HEK293 (cell line): ENCODE data around the gene EXOC3.

ENCODE experiments used
- BCL11B ChIP-seq: fragments of 450-650 bp; formaldehyde crosslinking; IDR thresholded peaks from 2 replicates; pipeline ENCODE4 v1.5.1; 2016; ENCODE audit warnings: low read depth, missing biosample characterization, missing genetic modification characterization
- HOXC10 ChIP-seq: sonication (generic); formaldehyde crosslinking; IDR thresholded peaks from 2 replicates; pipeline ENCODE4 v1.8.1; 2023; ENCODE audit warnings: mild to moderate bottlenecking, missing genetic modification reagents
- MZF1 ChIP-seq: fragments of 450-650 bp; formaldehyde crosslinking; IDR thresholded peaks from 2 replicates; pipeline ENCODE4 v1.5.1; 2017; ENCODE audit warnings: missing biosample characterization, missing genetic modification characterization, borderline replicate concordance
- PRDM1 ChIP-seq: fragments of 450-650 bp; formaldehyde crosslinking; IDR thresholded peaks from 2 replicates; pipeline ENCODE4; 2016; ENCODE audit warnings: missing biosample characterization, missing genetic modification characterization
- RBAK ChIP-seq: fragments of 450-650 bp; formaldehyde crosslinking; IDR thresholded peaks from 2 replicates; pipeline ENCODE4 v1.5.1; 2016; ENCODE audit warnings: missing biosample characterization, missing genetic modification characterization
- REPIN1 ChIP-seq: fragments of 450-650 bp; formaldehyde crosslinking; IDR thresholded peaks from 2 replicates; pipeline ENCODE4 v1.5.1; 2017; ENCODE audit warnings: missing biosample characterization, missing genetic modification characterization, low read depth
- SCRT2 ChIP-seq: fragments of 450-650 bp; formaldehyde crosslinking; IDR thresholded peaks from 2 replicates; pipeline ENCODE4 v1.5.1; 2016; ENCODE audit warnings: missing biosample characterization, missing genetic modification characterization
- WT1 ChIP-seq: fragments of 450-650 bp; formaldehyde crosslinking; IDR thresholded peaks from 2 replicates; pipeline ENCODE4 v1.5.1; 2016; ENCODE audit warnings: missing biosample characterization, missing genetic modification characterization
- YY2 ChIP-seq: fragments of 450-650 bp; formaldehyde crosslinking; IDR thresholded peaks from 2 replicates; pipeline ENCODE4 v1.5.1; 2016; ENCODE audit warnings: missing biosample characterization, missing genetic modification characterization
- ZEB2 ChIP-seq: fragments of 450-650 bp; formaldehyde crosslinking; IDR thresholded peaks from 2 replicates; pipeline ENCODE4 v1.5.1; 2016; ENCODE audit warnings: missing biosample characterization, missing genetic modification characterization
- ZFHX2 ChIP-seq: fragments of 450-650 bp; formaldehyde crosslinking; conservative IDR thresholded peaks from 2 replicates; pipeline ENCODE4 v1.5.1; 2016; ENCODE audit warnings: missing biosample characterization, missing genetic modification characterization
- ZNF112 ChIP-seq: fragments of 450-650 bp; formaldehyde crosslinking; IDR thresholded peaks from 2 replicates; pipeline ENCODE4 v1.5.0; 2017; ENCODE audit warnings: missing biosample characterization, missing genetic modification characterization
- ZNF133 ChIP-seq: fragments of 450-650 bp; formaldehyde crosslinking; IDR thresholded peaks from 2 replicates; pipeline ENCODE4 v1.5.1; 2016; ENCODE audit warnings: missing biosample characterization, missing genetic modification characterization
- ZNF341 ChIP-seq: fragments of 450-650 bp; formaldehyde crosslinking; IDR thresholded peaks from 2 replicates; pipeline ENCODE4; 2016; ENCODE audit warnings: low read depth, missing biosample characterization, missing genetic modification characterization
- ZNF473 ChIP-seq: fragments of 450-650 bp; formaldehyde crosslinking; IDR thresholded peaks from 2 replicates; pipeline ENCODE4 v1.5.1; 2017; ENCODE audit warnings: missing biosample characterization, missing genetic modification characterization
- ZNF514 ChIP-seq: fragments of 450-650 bp; formaldehyde crosslinking; IDR thresholded peaks from 2 replicates; pipeline ENCODE4 v1.5.1; 2016; ENCODE audit warnings: missing biosample characterization, missing genetic modification characterization
- ZNF529 ChIP-seq: fragments of 450-650 bp; formaldehyde crosslinking; IDR thresholded peaks from 2 replicates; pipeline ENCODE4 v1.5.1; 2017; ENCODE audit warnings: missing genetic modification characterization, missing biosample characterization; ENCODE audit not compliant: insufficient replicate concordance
- ZNF555 ChIP-seq: fragments of 450-650 bp; formaldehyde crosslinking; conservative IDR thresholded peaks from 2 replicates; pipeline ENCODE4 v1.5.1; 2017; ENCODE audit warnings: missing biosample characterization, mild to moderate bottlenecking, missing genetic modification characterization, inconsistent platforms
- ZNF558 ChIP-seq: fragments of 450-650 bp; formaldehyde crosslinking; IDR thresholded peaks from 2 replicates; pipeline ENCODE4 v1.5.1; 2016; ENCODE audit warnings: missing biosample characterization, missing genetic modification characterization
- ZNF571 ChIP-seq: fragments of 450-650 bp; formaldehyde crosslinking; IDR thresholded peaks from 2 replicates; pipeline ENCODE4 v1.5.0; 2017; ENCODE audit warnings: missing biosample characterization, missing genetic modification characterization
- ZNF623 ChIP-seq: fragments of 450-650 bp; formaldehyde crosslinking; IDR thresholded peaks from 2 replicates; pipeline ENCODE4 v1.5.1; 2016; ENCODE audit warnings: missing biosample characterization, missing genetic modification characterization
- ZNF837 ChIP-seq: fragments of 450-650 bp; formaldehyde crosslinking; IDR thresholded peaks from 2 replicates; pipeline ENCODE4 v1.5.1; 2016; ENCODE audit warnings: missing biosample characterization, missing genetic modification characterization
- ZSCAN16 ChIP-seq: fragments of 450-650 bp; formaldehyde crosslinking; IDR thresholded peaks from 2 replicates; pipeline ENCODE4 v1.5.1; 2016; ENCODE audit warnings: missing biosample characterization, missing genetic modification characterization
- TF ChIP-seq, protein P1 (sequence below): fragments of 450-650 bp; formaldehyde crosslinking; conservative IDR thresholded peaks from 2 replicates; pipeline ENCODE4 v1.5.1; 2016; ENCODE audit warnings: low read depth, missing biosample characterization, missing genetic modification characterization
- TF ChIP-seq, protein P2 (sequence below): fragments of 450-650 bp; formaldehyde crosslinking; IDR thresholded peaks from 2 replicates; pipeline ENCODE4 v1.5.1; 2016; ENCODE audit warnings: missing biosample characterization, missing genetic modification characterization
- TF ChIP-seq, protein P3 (sequence below): fragments of 450-650 bp; formaldehyde crosslinking; IDR thresholded peaks from 2 replicates; pipeline ENCODE4 v1.5.1; 2017; ENCODE audit warnings: missing biosample characterization, missing genetic modification characterization
- TF ChIP-seq, protein P4 (sequence below): fragments of 450-650 bp; formaldehyde crosslinking; IDR thresholded peaks from 2 replicates; pipeline ENCODE4 v1.5.1; 2016; ENCODE audit warnings: missing biosample characterization, missing genetic modification characterization, borderline replicate concordance

Gene EXOC3

DNA sequence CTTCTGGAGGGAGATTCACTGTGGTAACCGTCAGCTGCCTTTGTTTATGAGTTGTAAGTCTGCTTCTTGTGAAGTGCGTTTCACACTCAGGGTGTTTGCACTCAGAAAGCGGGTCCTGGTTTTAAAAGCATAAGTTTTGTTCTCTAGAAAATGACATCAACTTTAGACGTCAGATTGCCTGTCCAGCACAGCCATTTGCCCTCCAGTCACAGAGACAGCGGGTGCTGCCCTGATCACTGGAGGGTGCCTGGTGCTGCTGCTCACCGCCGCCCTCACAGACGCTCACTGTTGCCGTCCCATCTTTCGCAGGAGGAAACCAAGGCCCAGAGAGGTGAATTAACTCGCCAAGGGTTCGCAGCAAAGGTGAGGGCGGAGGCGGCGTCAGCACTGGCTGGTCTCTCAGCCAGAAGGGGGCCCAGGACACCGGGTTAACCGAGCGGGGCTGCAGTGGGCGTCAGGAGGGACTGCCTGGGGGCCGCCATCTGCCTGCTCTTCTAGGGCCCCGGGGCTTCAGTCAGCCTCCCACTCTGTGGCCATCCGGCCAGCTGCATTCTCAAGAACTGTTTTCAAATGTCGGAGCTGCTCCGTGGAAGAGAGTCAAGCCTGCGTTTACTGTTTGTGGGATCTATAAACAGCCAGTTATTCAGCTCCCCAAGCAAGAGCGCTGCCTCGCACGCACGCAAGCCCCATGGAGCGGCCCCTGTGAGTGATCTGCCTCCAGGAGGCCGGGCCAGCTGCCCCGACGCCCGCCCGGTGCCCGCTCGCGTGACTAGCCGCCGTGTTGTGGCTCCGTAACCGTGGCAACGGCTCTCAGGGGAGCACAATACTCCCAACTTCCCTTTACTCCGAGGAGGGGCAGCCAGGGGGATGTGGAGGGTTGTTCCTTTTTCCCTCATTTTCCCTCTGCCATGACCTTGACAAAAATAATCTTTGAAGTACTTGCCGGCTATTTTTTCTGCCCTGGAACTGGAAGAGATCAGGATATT lies 43.4 kb upstream of the EXOC3 start (continued):
- TF ChIP-seq, protein P1, sequence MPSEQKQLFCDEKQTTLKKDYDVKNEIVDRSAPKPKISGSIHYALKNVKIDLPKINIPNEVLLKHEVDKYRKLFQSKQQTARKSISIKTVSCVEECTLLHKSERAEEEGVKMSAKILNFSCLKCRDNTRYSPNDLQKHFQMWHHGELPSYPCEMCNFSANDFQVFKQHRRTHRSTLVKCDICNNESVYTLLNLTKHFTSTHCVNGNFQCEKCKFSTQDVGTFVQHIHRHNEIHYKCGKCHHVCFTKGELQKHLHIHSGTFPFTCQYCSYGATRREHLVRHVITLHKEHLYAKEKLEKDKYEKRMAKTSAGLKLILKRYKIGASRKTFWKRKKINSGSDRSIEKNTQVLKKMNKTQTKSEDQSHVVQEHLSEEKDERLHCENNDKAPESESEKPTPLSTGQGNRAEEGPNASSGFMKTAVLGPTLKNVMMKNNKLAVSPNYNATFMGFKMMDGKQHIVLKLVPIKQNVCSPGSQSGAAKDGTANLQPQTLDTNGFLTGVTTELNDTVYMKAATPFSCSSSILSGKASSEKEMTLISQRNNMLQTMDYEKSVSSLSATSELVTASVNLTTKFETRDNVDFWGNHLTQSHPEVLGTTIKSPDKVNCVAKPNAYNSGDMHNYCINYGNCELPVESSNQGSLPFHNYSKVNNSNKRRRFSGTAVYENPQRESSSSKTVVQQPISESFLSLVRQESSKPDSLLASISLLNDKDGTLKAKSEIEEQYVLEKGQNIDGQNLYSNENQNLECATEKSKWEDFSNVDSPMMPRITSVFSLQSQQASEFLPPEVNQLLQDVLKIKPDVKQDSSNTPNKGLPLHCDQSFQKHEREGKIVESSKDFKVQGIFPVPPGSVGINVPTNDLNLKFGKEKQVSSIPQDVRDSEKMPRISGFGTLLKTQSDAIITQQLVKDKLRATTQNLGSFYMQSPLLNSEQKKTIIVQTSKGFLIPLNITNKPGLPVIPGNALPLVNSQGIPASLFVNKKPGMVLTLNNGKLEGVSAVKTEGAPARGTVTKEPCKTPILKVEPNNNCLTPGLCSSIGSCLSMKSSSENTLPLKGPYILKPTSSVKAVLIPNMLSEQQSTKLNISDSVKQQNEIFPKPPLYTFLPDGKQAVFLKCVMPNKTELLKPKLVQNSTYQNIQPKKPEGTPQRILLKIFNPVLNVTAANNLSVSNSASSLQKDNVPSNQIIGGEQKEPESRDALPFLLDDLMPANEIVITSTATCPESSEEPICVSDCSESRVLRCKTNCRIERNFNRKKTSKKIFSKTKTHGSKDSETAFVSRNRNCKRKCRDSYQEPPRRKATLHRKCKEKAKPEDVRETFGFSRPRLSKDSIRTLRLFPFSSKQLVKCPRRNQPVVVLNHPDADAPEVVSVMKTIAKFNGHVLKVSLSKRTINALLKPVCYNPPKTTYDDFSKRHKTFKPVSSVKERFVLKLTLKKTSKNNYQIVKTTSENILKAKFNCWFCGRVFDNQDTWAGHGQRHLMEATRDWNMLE (tag by site-specific recombination): no peak
- TF ChIP-seq, protein P2, sequence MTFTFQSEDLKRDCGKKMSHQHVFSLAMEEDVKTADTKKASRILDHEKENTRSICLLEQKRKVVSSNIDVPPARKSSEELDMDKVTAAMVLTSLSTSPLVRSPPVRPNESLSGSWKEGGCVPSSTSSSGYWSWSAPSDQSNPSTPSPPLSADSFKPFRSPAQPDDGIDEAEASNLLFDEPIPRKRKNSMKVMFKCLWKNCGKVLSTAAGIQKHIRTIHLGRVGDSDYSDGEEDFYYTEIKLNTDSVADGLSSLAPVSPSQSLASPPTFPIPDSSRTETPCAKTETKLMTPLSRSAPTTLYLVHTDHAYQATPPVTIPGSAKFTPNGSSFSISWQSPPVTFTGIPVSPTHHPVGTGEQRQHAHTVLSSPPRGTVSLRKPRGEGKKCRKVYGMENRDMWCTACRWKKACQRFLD: no peak
- TF ChIP-seq SCRT2 (tag by site-specific recombination) (no peak), ZNF837 (tag by site-specific recombination) (no peak), ZNF529 (tag by site-specific recombination) (no peak), ZSCAN16 (peak; percentile 83), ZNF558 (no peak), ZNF555 (tag by site-specific recombination) (no peak), PRDM1 (tag by site-specific recombination) (no peak), ZEB2 (peak; percentile 89), ZNF133 (tag by site-specific recombination) (no peak), YY2 (tag by site-specific recombination) (no peak), BCL11B (tag by site-specific recombination) (no peak; the same call in 1 of the 2 replicates), ZNF112 (tag by site-specific recombination) (no peak), HOXC10 (CRISPR knock-in tag) (no peak), ZNF341 (tag by site-specific recombination) (peak; percentile 82), ZNF571 (tag by site-specific recombination) (no peak), WT1 (tag by site-specific recombination) (peak; percentile 91), MZF1 (tag by site-specific recombination) (peak; percentile 85; the same call in 1 of the 2 replicates), ZNF473 (tag by site-specific recombination) (no peak), ZNF514 (tag by site-specific recombination) (no peak), RBAK (tag by site-specific recombination) (no peak), ZNF623 (tag by site-specific recombination) (no peak), ZFHX2 (peak; percentile 93), REPIN1 (tag by site-specific recombination) (0 out of 2 replicates have a peak, but pooled peaks have one; percentile 11)
- TF ChIP-seq, protein P3, sequence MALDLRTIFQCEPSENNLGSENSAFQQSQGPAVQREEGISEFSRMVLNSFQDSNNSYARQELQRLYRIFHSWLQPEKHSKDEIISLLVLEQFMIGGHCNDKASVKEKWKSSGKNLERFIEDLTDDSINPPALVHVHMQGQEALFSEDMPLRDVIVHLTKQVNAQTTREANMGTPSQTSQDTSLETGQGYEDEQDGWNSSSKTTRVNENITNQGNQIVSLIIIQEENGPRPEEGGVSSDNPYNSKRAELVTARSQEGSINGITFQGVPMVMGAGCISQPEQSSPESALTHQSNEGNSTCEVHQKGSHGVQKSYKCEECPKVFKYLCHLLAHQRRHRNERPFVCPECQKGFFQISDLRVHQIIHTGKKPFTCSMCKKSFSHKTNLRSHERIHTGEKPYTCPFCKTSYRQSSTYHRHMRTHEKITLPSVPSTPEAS (tag by site-specific recombination): no peak
- TF ChIP-seq, protein P4, sequence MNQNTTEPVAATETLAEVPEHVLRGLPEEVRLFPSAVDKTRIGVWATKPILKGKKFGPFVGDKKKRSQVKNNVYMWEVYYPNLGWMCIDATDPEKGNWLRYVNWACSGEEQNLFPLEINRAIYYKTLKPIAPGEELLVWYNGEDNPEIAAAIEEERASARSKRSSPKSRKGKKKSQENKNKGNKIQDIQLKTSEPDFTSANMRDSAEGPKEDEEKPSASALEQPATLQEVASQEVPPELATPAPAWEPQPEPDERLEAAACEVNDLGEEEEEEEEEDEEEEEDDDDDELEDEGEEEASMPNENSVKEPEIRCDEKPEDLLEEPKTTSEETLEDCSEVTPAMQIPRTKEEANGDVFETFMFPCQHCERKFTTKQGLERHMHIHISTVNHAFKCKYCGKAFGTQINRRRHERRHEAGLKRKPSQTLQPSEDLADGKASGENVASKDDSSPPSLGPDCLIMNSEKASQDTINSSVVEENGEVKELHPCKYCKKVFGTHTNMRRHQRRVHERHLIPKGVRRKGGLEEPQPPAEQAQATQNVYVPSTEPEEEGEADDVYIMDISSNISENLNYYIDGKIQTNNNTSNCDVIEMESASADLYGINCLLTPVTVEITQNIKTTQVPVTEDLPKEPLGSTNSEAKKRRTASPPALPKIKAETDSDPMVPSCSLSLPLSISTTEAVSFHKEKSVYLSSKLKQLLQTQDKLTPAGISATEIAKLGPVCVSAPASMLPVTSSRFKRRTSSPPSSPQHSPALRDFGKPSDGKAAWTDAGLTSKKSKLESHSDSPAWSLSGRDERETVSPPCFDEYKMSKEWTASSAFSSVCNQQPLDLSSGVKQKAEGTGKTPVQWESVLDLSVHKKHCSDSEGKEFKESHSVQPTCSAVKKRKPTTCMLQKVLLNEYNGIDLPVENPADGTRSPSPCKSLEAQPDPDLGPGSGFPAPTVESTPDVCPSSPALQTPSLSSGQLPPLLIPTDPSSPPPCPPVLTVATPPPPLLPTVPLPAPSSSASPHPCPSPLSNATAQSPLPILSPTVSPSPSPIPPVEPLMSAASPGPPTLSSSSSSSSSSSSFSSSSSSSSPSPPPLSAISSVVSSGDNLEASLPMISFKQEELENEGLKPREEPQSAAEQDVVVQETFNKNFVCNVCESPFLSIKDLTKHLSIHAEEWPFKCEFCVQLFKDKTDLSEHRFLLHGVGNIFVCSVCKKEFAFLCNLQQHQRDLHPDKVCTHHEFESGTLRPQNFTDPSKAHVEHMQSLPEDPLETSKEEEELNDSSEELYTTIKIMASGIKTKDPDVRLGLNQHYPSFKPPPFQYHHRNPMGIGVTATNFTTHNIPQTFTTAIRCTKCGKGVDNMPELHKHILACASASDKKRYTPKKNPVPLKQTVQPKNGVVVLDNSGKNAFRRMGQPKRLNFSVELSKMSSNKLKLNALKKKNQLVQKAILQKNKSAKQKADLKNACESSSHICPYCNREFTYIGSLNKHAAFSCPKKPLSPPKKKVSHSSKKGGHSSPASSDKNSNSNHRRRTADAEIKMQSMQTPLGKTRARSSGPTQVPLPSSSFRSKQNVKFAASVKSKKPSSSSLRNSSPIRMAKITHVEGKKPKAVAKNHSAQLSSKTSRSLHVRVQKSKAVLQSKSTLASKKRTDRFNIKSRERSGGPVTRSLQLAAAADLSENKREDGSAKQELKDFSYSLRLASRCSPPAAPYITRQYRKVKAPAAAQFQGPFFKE (tag by site-specific recombination): no peak
